ENCODE data around the gene GLS. TPM values are rescaled to one million over a fixed set of nuclear protein-coding genes. Genes with fewer than 3 reads are reported as not detected.

The GLS gene
- total RNA-seq, 1 experiment from 2014 or later = 97.4 TPM

DNA sequence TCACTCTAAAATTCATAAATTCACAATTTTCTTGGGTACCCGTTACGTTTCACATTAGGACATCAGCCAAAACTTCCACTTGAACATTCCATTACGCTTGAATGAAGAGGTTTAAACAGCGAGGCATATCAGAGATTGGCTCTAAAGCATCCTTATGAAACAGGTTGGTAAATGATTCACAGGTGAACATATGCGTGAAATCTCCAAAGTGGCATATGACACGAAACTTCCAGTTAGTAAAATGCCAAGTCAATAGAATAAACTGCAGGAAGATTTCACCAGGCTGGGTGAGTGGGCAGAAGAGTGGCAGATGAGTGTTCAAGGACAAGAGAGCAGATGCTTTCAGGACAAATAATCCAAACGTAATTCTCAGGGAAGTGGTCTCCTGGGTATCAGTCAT is 33.9 kb upstream of the GLS start (continued):
- no peak for TF ChIP-seq REST (IDR thresholded peaks at IDR 0.05; ENCODE audit: low read depth)
- TF ChIP-seq JUND (IDR thresholded peaks at IDR 0.05) = no peak

DNA sequence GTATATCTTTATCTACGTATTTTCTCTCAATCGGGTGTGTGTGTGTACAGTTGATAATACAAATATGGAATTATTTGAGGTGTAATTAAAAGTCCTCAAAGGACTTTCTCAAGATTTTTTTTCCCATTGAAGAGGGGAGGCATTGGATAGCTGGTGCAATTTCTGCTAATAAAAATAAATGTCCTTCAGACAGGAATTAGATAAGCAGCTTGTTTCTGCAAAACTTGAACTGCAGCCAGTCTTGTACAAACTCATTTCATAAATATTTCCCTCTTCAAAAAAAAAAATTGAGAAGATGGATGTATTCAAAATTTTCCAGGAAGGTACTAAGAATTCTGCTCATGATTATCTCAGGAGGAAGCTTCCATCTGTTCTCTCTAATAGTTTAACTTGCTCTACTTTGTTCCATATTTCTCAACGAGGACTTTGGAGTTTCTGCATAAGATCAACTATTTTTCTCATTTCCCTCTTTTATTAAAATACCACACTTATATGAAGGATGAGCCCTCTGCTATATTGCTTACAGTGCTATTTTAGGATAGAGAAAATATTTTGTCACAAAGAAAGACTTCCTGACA is 33.0 kb upstream of the GLS start:
- ATAC-seq (no peak), DNase-seq (ENCODE audit: low read depth, low spot score) (no peak)
- Histone ChIP-seq H3K36me3 (ENCODE audit: control insufficient read depth in 1 of 2, insufficient read depth in 2 of 2, low read length in 2 of 2) (no peaks in the 10 kb centered on the region), H2AFZ (ENCODE audit: low read depth, low read length, poor library complexity, severe bottlenecking) (no peak overlapping the region), H3K9ac (ENCODE audit: low read length) (no peak overlapping the region), H3K9me2 (ENCODE audit: insufficient read depth) (no peaks in the 10 kb centered on the region), H3K4me3 (replicated peaks in 1 of 2; ENCODE audit: low read depth in 1 of 2, low read length in 2 of 2) (no peak overlapping the region), H3K4me2 (ENCODE audit: low read length) (no peak overlapping the region), H3K4me1 (ENCODE audit: control insufficient read depth in 1 of 2, insufficient read depth in 2 of 2, low read length in 2 of 2) (peaks cover 18 to 53% of the 10 kb centered on the region in 2 experiments), H3K9me3 (ENCODE audit: control insufficient read depth in 1 of 2, insufficient read depth in 1 of 2, low read depth in 1 of 2, low read length in 2 of 2) (no peaks in the 10 kb centered on the region), H3K79me2 (ENCODE audit: insufficient read depth, low read length) (no peaks in the 10 kb centered on the region), H3K27ac (ENCODE audit: low read depth, low read length) (no peak overlapping the region), H3K27me3 (ENCODE audit: insufficient read depth, low read length) (no peaks in the 10 kb centered on the region), H4K20me1 (ENCODE audit: insufficient read depth) (no peaks in the 10 kb centered on the region)
- POLR2A ChIA-PET = no interaction called here
- intact Hi-C loops (cut with micrococcal nuclease) = no loop called here
- RAD21 ChIA-PET (ENCODE audit: low non-redundant PET in 1 of 2, low total read pairs in 2 of 2, uncharacterized antibody in 2 of 2, unreplicated experiment in 2 of 2) = no interaction called here
- CTCF ChIA-PET = no interaction called here
- BruUV-seq (replicated peaks) = no TSS peak
- TF ChIP-seq CEBPB (IDR thresholded peaks at IDR 0.05; ENCODE audit: low read depth) (no peak), JUND (IDR thresholded peaks at IDR 0.05) (no peak), SRF (IDR thresholded peaks at IDR 0.05; ENCODE audit: low read depth) (no peak), RAD21 (IDR thresholded peaks at IDR 0.05; ENCODE audit: low read depth) (no peak), ATF3 (IDR thresholded peaks at IDR 0.05) (no peak), FOSL1 (IDR thresholded peaks at IDR 0.05; ENCODE audit: low read depth) (no peak), CBX3 (IDR thresholded peaks at IDR 0.05; ENCODE audit: low read depth) (no peak), EGR1 (IDR thresholded peaks at IDR 0.05; ENCODE audit: low read depth) (no peak), ZNF274 (IDR thresholded peaks at IDR 0.05; ENCODE audit: low read depth, low read length) (no peak), SP1 (IDR thresholded peaks at IDR 0.05; ENCODE audit: low read depth) (no peak), ZBTB33 (IDR thresholded peaks at IDR 0.05; ENCODE audit: extremely low read depth, insufficient replicate concordance, low read length) (no peak), EZH2phosphoT487 (IDR thresholded peaks at IDR 0.05; ENCODE audit: borderline replicate concordance) (no peak), SIN3A (IDR thresholded peaks at IDR 0.05; ENCODE audit: low read depth) (no peak), MAX (IDR thresholded peaks at IDR 0.05) (no peak), ELF1 (IDR thresholded peaks at IDR 0.05; ENCODE audit: borderline replicate concordance, low read depth) (no peak), EZH2 (IDR thresholded peaks at IDR 0.05) (no peak), POLR2A (IDR thresholded peaks at IDR 0.05; ENCODE audit: borderline replicate concordance, extremely low read depth, insufficient read depth, insufficient read length) (no peak)
- TF ChIP-seq, protein P1, sequence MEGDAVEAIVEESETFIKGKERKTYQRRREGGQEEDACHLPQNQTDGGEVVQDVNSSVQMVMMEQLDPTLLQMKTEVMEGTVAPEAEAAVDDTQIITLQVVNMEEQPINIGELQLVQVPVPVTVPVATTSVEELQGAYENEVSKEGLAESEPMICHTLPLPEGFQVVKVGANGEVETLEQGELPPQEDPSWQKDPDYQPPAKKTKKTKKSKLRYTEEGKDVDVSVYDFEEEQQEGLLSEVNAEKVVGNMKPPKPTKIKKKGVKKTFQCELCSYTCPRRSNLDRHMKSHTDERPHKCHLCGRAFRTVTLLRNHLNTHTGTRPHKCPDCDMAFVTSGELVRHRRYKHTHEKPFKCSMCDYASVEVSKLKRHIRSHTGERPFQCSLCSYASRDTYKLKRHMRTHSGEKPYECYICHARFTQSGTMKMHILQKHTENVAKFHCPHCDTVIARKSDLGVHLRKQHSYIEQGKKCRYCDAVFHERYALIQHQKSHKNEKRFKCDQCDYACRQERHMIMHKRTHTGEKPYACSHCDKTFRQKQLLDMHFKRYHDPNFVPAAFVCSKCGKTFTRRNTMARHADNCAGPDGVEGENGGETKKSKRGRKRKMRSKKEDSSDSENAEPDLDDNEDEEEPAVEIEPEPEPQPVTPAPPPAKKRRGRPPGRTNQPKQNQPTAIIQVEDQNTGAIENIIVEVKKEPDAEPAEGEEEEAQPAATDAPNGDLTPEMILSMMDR (IDR thresholded peaks at IDR 0.05 in 2 of 3, conservative IDR thresholded peaks at IDR 0.05 in 1 of 3; ENCODE audit: borderline replicate concordance in 1 of 3, insufficient read depth in 1 of 3, low read depth in 2 of 3, low read length in 2 of 3) = no peak

Measured in HCT116 (cell line).